K562 (cell line): Measurements from ENCODE around the gene MCAT. TPM values are rescaled to one million over a fixed set of nuclear protein-coding genes. Genes with fewer than 3 reads are reported as not detected.

ENCODE experiments used
- ADNP ChIP-seq: fragments of 200-800 bp; sonication (Bioruptor generic); IDR thresholded peaks from 2 replicates; pipeline ENCODE4 v1.6.1; 2016; ENCODE audit warnings: missing genetic modification characterization, missing compliant biosample characterization
- MAFF ChIP-seq: IDR thresholded peaks from 2 replicates; pipeline ENCODE4 v1.6.1; 2012; ENCODE audit warnings: low read length, improper control_type of control experiment
- MAFK ChIP-seq: IDR thresholded peaks from 2 replicates; pipeline ENCODE4 v1.6.1; 2011; ENCODE audit warnings: low read length, improper control_type of control experiment
- POLR2A ChIP-seq: fragments of 450-650 bp; conservative IDR thresholded peaks from 2 replicates; pipeline ENCODE4 v1.6.1; 2016
- SLC30A9 ChIP-seq: fragments of 250-450 bp; sonication (Bioruptor Pico); IDR thresholded peaks from 2 replicates; pipeline ENCODE4 v1.8.0; 2022; ENCODE audit warnings: mild to moderate bottlenecking, moderate library complexity
- TOE1 ChIP-seq, 2 experiments: fragments of 450-650 bp in 1 of 2; sonication (generic) in 1 of 2; formaldehyde crosslinking in 1 of 2; IDR thresholded peaks; 2 replicates each; pipeline versions ENCODE4 v1.7.1 to v1.8.0; 2016 to 2022; ENCODE audit warnings: borderline replicate concordance in 2 of 2, mild to moderate bottlenecking in 2 of 2, antibody characterized with exemption in 1 of 2, inconsistent platforms in 1 of 2, low read depth in 1 of 2, missing genetic modification reagents in 1 of 2, moderate library complexity in 1 of 2
- ZNF121 ChIP-seq: sonication (generic); formaldehyde crosslinking; conservative IDR thresholded peaks from 2 replicates; pipeline ENCODE4 v1.8.0; 2022; ENCODE audit warnings: missing genetic modification reagents
- ZNF785 ChIP-seq: fragments of 250-450 bp; sonication (Bioruptor Pico); IDR thresholded peaks from 2 replicates; pipeline ENCODE4 v1.4.0; 2020; ENCODE audit warnings: mild to moderate bottlenecking
- polyA plus RNA-seq, 8 experiments: library from polyadenylated mRNA; depleted of rRNA in 4 of 8; stranded (reverse) in 5 of 8; unstranded in 3 of 8; fragments of >200 nt; fragmentation: Nextera tagmentation in 2 of 8; fragmentation: Illumina TruSeq in 1 of 8; extraction: Ambion mirVana in 2 of 8; extraction: Trizol in 1 of 8; gene quantifications; 2 replicates each; pipeline versions ENCODE4 v1.2.1 to v1.2.3, GENCODE V29; 2011 to 2014; ENCODE audit warnings: inconsistent platforms in 1 of 8, missing spikeins in 1 of 8
- total RNA-seq, 7 experiments: library from RNA; depleted of rRNA in 6 of 7; stranded (reverse); fragments of >200 nt in 6 of 7; fragmentation: Illumina TruSeq in 2 of 7; extraction: Trizol in 2 of 7; gene quantifications; 2 replicates each; pipeline versions ENCODE4 v1.2.1 to v1.2.3, GENCODE V29; 2011 to 2021; ENCODE audit warnings: low replicate concordance in 1 of 7
- TF ChIP-seq, protein P1 (sequence below): fragments of 150-350 bp; conservative IDR thresholded peaks from 2 replicates; pipeline ENCODE4 v1.6.1; 2014; ENCODE audit warnings: low read length
- TF ChIP-seq, protein P2 (sequence below), 3 experiments: IDR thresholded peaks in 2 of 3; conservative IDR thresholded peaks in 1 of 3; 2 replicates each; pipeline ENCODE4 v1.5.1; 2011 to 2012; ENCODE audit warnings: low read length in 3 of 3, mild to moderate bottlenecking in 3 of 3, control low read depth in 2 of 3, improper control_type of control experiment in 1 of 3, inconsistent platforms in 1 of 3, low read depth in 1 of 3, mixed read lengths in 1 of 3, moderate library complexity in 1 of 3; ENCODE audit not compliant: insufficient read depth in 2 of 3
- TF ChIP-seq, protein P3 (sequence below): fragments of 250-450 bp; sonication (Bioruptor Pico); IDR thresholded peaks from 2 replicates; pipeline ENCODE4 v1.8.0; 2021; ENCODE audit warnings: borderline replicate concordance, mild to moderate bottlenecking, moderate library complexity; ENCODE audit not compliant: poor library complexity, severe bottlenecking
- TF ChIP-seq, protein P4 (sequence below), 2 experiments: IDR thresholded peaks; 2 replicates each; pipeline ENCODE4 v1.6.1; 2011; ENCODE audit warnings: borderline replicate concordance in 1 of 2, control low read depth in 1 of 2, low read depth in 1 of 2, low read length in 1 of 2, mild to moderate bottlenecking in 1 of 2, mixed read lengths in 1 of 2, moderate library complexity in 1 of 2; ENCODE audit not compliant: insufficient read depth in 1 of 2, insufficient read length in 1 of 2, poor library complexity in 1 of 2, severe bottlenecking in 1 of 2; ENCODE audit errors: extremely low read depth in 1 of 2
- TF ChIP-seq, protein P5 (sequence below): fragments of 450-650 bp; IDR thresholded peaks from one replicate; pipeline ENCODE4 v1.6.1; 2018; ENCODE audit warnings: mild to moderate bottlenecking, moderate library complexity; ENCODE audit not compliant: partially characterized antibody
- TF ChIP-seq, protein P6 (sequence below), 2 experiments: fragments of 450-650 bp in 1 of 2; IDR thresholded peaks; 2 replicates each; pipeline ENCODE4 v1.6.1; 2011 to 2017; ENCODE audit warnings: low read depth in 2 of 2, antibody characterized with exemption in 1 of 2, borderline replicate concordance in 1 of 2, low read length in 1 of 2, mild to moderate bottlenecking in 1 of 2, mixed read lengths in 1 of 2; ENCODE audit not compliant: control insufficient read depth in 1 of 2

Gene MCAT
- total and polyA plus RNA-seq, 9 of the 15 experiments (the other 6 are each of a cell fraction or from before 2014, with no cell fraction given) = 3.3 to 27.8 (median 13.9) TPM

DNA sequence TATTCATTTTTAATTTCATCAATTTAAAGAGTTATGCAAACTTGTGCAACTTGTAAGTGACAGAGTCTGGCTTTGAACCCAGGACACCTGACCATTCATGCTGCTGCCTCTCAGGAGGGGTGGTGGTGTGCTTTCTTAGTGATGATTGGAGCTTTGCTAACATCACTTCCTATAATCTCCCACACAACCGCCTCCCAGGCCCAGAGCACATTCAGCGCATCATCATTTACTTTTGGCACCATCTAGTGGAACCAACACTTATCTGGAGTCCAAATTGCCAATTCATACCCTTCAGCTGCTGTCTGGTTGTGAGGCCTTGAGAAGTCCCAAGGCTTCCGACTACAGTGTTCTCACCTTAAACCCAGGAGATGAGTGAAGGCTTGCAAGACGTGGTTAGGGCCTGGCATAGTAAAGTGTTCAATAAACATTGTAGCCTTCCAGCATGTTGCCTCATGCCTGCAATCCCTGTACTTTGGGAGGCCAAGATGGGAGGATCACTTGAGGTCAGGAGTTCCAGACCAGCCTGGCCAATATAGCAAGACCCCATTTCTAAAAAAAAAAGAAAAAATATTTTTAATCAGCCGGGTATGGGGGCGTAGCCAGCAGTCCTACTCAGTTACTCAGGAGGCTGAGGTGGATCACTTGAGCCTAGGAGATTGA lies 52.9 kb downstream of the MCAT start (continued):
- TF ChIP-seq, protein P1, sequence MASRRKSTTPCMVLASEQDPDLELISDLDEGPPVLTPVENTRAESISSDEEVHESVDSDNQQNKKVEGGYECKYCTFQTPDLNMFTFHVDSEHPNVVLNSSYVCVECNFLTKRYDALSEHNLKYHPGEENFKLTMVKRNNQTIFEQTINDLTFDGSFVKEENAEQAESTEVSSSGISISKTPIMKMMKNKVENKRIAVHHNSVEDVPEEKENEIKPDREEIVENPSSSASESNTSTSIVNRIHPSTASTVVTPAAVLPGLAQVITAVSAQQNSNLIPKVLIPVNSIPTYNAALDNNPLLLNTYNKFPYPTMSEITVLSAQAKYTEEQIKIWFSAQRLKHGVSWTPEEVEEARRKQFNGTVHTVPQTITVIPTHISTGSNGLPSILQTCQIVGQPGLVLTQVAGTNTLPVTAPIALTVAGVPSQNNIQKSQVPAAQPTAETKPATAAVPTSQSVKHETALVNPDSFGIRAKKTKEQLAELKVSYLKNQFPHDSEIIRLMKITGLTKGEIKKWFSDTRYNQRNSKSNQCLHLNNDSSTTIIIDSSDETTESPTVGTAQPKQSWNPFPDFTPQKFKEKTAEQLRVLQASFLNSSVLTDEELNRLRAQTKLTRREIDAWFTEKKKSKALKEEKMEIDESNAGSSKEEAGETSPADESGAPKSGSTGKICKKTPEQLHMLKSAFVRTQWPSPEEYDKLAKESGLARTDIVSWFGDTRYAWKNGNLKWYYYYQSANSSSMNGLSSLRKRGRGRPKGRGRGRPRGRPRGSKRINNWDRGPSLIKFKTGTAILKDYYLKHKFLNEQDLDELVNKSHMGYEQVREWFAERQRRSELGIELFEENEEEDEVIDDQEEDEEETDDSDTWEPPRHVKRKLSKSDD = no peak
- TF ChIP-seq, protein P2, sequence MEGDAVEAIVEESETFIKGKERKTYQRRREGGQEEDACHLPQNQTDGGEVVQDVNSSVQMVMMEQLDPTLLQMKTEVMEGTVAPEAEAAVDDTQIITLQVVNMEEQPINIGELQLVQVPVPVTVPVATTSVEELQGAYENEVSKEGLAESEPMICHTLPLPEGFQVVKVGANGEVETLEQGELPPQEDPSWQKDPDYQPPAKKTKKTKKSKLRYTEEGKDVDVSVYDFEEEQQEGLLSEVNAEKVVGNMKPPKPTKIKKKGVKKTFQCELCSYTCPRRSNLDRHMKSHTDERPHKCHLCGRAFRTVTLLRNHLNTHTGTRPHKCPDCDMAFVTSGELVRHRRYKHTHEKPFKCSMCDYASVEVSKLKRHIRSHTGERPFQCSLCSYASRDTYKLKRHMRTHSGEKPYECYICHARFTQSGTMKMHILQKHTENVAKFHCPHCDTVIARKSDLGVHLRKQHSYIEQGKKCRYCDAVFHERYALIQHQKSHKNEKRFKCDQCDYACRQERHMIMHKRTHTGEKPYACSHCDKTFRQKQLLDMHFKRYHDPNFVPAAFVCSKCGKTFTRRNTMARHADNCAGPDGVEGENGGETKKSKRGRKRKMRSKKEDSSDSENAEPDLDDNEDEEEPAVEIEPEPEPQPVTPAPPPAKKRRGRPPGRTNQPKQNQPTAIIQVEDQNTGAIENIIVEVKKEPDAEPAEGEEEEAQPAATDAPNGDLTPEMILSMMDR (IDR thresholded peaks at IDR 0.05 in 2 of 3, conservative IDR thresholded peaks at IDR 0.05 in 1 of 3; ENCODE audit: insufficient read depth in 2 of 3, low read depth in 1 of 3, low read length in 3 of 3) = peak; percentile 57 to 71 (median 63); a peak in 5 of 6 replicates
- TF ChIP-seq, protein P3, sequence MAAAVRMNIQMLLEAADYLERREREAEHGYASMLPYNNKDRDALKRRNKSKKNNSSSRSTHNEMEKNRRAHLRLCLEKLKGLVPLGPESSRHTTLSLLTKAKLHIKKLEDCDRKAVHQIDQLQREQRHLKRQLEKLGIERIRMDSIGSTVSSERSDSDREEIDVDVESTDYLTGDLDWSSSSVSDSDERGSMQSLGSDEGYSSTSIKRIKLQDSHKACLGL (CRISPR knock-in tag) = no peak
- TF ChIP-seq POLR2A (no peak), ZNF121 (CRISPR knock-in tag) (peak; percentile 99), TOE1 (IDR thresholded peaks at IDR 0.05; ENCODE audit: borderline replicate concordance) (no peak), TOE1 (CRISPR knock-in tag; IDR thresholded peaks at IDR 0.05; ENCODE audit: borderline replicate concordance, low read depth) (no peak), MAFF (peak; percentile 49; the same call in 1 of the 2 replicates), MAFK (peak; percentile 43; the same call in 1 of the 2 replicates), SLC30A9 (CRISPR knock-in tag) (no peak), ADNP (tag) (0 out of 2 replicates have a peak, but pooled peaks have one; percentile 21), ZNF785 (CRISPR knock-in tag) (no peak)
- TF ChIP-seq, protein P4, sequence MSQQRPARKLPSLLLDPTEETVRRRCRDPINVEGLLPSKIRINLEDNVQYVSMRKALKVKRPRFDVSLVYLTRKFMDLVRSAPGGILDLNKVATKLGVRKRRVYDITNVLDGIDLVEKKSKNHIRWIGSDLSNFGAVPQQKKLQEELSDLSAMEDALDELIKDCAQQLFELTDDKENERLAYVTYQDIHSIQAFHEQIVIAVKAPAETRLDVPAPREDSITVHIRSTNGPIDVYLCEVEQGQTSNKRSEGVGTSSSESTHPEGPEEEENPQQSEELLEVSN (IDR thresholded peaks at IDR 0.05; ENCODE audit: borderline replicate concordance in 1 of 2, extremely low read depth in 1 of 2, insufficient read depth in 1 of 2, insufficient read length in 1 of 2, low read depth in 1 of 2, low read length in 1 of 2, poor library complexity in 1 of 2, severe bottlenecking in 1 of 2) = peak in 1 of 2 experiments; percentile 39
- TF ChIP-seq, protein P5, sequence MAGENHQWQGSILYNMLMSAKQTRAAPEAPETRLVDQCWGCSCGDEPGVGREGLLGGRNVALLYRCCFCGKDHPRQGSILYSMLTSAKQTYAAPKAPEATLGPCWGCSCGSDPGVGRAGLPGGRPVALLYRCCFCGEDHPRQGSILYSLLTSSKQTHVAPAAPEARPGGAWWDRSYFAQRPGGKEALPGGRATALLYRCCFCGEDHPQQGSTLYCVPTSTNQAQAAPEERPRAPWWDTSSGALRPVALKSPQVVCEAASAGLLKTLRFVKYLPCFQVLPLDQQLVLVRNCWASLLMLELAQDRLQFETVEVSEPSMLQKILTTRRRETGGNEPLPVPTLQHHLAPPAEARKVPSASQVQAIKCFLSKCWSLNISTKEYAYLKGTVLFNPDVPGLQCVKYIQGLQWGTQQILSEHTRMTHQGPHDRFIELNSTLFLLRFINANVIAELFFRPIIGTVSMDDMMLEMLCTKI = no peak
- TF ChIP-seq, protein P6, sequence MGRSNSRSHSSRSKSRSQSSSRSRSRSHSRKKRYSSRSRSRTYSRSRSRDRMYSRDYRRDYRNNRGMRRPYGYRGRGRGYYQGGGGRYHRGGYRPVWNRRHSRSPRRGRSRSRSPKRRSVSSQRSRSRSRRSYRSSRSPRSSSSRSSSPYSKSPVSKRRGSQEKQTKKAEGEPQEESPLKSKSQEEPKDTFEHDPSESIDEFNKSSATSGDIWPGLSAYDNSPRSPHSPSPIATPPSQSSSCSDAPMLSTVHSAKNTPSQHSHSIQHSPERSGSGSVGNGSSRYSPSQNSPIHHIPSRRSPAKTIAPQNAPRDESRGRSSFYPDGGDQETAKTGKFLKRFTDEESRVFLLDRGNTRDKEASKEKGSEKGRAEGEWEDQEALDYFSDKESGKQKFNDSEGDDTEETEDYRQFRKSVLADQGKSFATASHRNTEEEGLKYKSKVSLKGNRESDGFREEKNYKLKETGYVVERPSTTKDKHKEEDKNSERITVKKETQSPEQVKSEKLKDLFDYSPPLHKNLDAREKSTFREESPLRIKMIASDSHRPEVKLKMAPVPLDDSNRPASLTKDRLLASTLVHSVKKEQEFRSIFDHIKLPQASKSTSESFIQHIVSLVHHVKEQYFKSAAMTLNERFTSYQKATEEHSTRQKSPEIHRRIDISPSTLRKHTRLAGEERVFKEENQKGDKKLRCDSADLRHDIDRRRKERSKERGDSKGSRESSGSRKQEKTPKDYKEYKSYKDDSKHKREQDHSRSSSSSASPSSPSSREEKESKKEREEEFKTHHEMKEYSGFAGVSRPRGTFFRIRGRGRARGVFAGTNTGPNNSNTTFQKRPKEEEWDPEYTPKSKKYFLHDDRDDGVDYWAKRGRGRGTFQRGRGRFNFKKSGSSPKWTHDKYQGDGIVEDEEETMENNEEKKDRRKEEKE (IDR thresholded peaks at IDR 0.05; ENCODE audit: borderline replicate concordance in 1 of 2, control insufficient read depth in 1 of 2, low read depth in 2 of 2, low read length in 1 of 2) = no peak
